ENCODE data around the gene ERI3.

- TF ChIP-seq, protein P1, sequence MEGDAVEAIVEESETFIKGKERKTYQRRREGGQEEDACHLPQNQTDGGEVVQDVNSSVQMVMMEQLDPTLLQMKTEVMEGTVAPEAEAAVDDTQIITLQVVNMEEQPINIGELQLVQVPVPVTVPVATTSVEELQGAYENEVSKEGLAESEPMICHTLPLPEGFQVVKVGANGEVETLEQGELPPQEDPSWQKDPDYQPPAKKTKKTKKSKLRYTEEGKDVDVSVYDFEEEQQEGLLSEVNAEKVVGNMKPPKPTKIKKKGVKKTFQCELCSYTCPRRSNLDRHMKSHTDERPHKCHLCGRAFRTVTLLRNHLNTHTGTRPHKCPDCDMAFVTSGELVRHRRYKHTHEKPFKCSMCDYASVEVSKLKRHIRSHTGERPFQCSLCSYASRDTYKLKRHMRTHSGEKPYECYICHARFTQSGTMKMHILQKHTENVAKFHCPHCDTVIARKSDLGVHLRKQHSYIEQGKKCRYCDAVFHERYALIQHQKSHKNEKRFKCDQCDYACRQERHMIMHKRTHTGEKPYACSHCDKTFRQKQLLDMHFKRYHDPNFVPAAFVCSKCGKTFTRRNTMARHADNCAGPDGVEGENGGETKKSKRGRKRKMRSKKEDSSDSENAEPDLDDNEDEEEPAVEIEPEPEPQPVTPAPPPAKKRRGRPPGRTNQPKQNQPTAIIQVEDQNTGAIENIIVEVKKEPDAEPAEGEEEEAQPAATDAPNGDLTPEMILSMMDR (IDR thresholded peaks at IDR 0.05): no peak
- TF ChIP-seq POLR2A (IDR thresholded peaks at IDR 0.05): no peak
These were observed 2.7 kb upstream of the ERI3 start for GRCh38 chr1:44357710-44358109.
